Urothelium cell line (cell line): ENCODE measurements around the gene ZDHHC14.
A peak's percentile ranks its signal among the peaks of the same experiment; 100 is the strongest.

ENCODE experiments used
- DNase-seq: peaks from one replicate; pipeline ENCODE4 v3.0.0; 2011; ENCODE audit warnings: low spot score, mixed read lengths
- FAIRE-seq: peaks from 2 replicates; lab custom pipeline; 2011; peaks lifted over from hg19 to GRCh38; lab: Jason Lieb, UNC

ZDHHC14 gene

GRCh38 chr6:157651731-157652490, 270.9 kb downstream of the ZDHHC14 start:
- DNase-seq: no peak
- no peak for FAIRE-seq

- no peak for FAIRE-seq
- DNase-seq: no peak
These were observed 271.8 kb downstream of the ZDHHC14 start for GRCh38 chr6:157652601-157653363.

DNA sequence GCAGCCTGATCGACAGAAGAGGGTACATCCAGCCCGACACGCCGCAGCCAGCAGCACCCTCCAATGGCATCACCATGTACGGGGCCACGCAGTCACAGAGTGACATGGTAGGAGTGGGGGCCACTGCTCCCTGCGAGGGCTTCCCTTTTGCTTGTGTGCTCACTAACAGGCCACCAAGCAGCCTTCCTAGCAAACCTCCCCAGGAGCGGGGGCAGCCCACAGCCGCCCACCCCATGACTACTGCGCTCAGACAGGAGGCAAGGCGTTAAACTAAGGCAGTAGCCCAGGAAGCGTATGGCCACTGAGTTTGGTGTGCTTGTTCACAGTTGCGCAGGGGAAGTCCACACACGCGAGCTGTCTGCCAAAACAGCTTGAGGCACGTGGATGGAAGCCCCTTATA, 272.5 kb downstream of the ZDHHC14 start:
- DNase-seq (no peak), FAIRE-seq (no peak)

DNA sequence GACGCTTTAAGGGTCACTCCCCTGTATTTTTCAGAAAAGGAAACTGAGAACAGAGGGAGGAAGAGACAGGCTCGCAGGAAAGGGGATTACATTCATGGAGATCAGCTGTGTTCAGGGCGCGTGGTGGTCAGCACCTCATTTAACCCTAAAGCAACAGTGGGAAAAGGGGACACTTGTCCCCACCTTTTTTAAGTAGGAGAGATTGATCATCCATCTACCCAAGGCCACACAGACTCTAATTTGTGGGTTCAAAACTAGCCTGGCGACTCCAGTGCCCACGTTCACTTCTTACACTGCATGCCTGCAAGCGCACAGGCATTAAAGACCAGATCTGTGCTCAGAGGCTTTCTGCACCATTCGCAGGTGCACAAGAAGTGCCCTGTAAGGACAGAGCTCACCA, 274.1 kb downstream of the ZDHHC14 start:
- DNase-seq (no peak), FAIRE-seq (no peak)

DNA sequence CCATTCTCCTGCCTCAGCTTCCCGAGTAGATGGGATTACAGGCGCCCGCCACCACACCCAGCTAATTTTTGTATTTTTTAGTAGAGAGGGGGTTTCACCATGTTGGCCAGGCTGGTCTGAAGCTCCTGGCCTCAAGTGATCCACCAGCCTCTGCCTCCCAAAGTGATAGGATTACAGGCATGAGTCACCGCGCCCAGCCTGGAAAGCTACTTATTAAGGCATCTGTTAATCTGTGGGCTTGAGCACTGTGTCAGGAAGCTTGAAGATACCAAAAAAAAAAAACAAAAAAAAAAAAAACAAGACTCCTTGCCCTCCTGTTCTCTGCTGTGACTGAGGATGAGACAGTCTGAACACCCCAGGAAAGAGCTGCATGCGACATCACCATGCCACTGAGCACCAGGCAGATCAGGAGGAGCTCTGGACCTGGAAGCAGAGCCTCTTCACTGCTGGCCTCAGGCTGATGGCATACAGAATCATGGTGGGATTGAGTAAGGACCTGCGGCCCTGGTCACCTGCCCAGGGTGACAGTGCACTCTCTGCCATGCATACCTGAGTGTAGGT, 275.5 kb downstream of the ZDHHC14 start:
- no peak for FAIRE-seq
- DNase-seq: no peak

GRCh38 chr6:157657754-157658153, 276.8 kb downstream of the ZDHHC14 start:
- no peak for DNase-seq
- FAIRE-seq: no peak

GRCh38 chr6:157658301-157658700, 277.3 kb downstream of the ZDHHC14 start:
- DNase-seq: no peak
- no peak for FAIRE-seq

- no peak for DNase-seq
- no peak for FAIRE-seq
These were observed 278.7 kb downstream of the ZDHHC14 start for GRCh38 chr6:157659536-157660271.

DNA sequence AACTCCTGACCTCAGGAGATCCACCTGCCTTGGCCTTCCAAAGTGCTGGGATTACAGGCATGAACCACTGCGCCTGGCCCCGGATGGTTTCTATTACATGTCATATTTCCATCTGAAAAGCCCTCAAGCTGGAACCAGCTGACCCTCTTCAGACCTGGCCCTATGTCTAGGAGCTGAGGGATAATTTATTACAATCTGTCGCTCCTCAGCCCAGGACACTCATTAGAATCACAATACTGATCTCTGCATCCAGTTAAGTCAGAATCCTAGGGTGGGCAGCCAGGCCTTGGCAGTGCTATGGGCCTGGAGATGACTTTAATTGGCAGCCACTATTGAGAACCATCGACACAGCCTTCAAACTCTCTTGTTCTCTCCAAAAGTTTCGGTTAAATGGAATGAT, 279.4 kb downstream of the ZDHHC14 start:
- DNase-seq (no peak), FAIRE-seq (no peak)

- FAIRE-seq (no peak), DNase-seq (no peak)
These were observed 280.7 kb downstream of the ZDHHC14 start for GRCh38 chr6:157661652-157662051.

DNA sequence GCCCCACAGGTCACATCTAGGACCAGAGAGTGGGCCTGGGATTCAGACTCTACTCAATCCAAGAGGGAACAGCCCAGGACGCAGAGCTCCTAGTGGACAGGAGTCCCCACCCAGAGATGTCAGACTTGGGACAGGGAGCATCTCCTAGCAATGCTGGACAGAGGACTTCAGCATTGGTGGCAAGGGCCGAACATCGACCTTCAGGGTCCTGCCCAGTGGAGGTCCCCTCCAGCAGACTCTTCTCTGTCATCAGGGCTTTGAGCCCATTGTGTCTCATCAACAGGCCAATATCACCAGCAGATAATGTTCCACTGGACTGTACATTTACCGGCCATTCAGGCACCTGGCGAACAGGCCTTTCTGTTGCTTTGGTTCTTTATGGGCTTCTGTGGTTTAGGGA, 282.3 kb downstream of the ZDHHC14 start:
- DNase-seq (no peak), FAIRE-seq (no peak)

DNA sequence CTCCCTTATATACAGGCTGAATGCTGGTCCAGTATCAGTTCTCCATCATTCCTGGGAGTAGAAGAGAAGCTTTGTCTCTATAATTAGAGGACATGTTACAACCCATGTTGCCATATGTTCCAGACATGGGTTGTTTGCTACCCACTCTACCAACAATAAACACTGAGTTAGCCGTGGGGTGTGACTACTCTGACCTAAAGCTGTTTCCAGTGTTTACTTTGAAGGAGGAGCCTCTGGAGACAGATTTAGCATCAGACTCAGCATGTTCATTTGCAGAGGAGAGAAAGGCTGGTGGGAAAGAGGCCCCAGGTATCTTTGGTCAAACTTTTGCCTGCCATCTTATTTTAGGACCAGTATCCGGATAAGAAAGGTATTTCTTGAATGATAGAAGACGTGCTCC, 284.2 kb downstream of the ZDHHC14 start:
- DNase-seq (no peak), FAIRE-seq (no peak)

DNA sequence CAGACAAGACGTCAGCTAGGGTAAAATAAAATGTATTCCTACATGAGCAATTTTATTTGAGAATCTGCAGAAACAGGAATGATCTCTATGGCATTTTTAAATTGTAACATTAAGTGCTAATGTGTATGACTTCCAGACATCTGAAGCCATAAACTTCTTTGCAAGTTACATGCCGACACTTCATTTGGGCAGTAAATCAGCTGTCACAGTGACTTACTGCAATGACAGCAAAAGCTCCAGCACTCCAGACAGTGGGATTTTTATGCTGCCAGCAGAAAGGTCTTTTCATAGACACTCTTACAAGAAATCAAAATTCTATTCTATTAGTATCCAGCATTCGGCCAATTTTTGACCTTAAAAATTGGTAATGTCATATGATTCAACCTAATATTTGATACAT, 285.7 kb downstream of the ZDHHC14 start:
- DNase-seq (no peak), FAIRE-seq (no peak)

- DNase-seq (peak; percentile 76), FAIRE-seq (no peak)
These were observed 286.4 kb downstream of the ZDHHC14 start for GRCh38 chr6:157667211-157668008.

- no peak for FAIRE-seq
- DNase-seq: no peak
These were observed 287.0 kb downstream of the ZDHHC14 start for GRCh38 chr6:157668009-157668401.

DNA sequence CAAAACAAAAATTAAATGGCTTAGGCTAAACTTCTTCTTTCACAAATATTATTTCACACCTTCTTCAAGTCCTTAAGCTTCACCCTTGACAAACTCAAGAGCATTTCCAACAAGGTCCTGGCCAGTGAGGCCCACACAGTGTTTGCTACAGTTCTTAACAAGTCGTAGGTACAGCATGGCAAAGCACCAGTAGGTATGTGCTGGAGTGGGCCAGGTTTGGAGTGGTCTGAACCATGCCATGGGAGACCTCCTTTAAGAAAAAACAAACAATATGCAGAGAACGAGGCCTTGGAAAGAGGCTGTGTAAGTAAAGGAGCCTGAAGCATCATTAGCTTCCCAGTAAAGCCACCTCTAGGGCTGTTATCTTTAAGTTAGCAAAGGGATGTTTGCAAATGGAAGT, 287.7 kb downstream of the ZDHHC14 start:
- FAIRE-seq: no peak
- no peak for DNase-seq

- DNase-seq (no peak), FAIRE-seq (no peak)
These were observed 288.3 kb downstream of the ZDHHC14 start for GRCh38 chr6:157669323-157669722.

GRCh38 chr6:157669747-157670216, 288.8 kb downstream of the ZDHHC14 start:
- DNase-seq: peak; percentile 70
- FAIRE-seq: no peak

GRCh38 chr6:157670466-157671186, 289.6 kb downstream of the ZDHHC14 start:
- FAIRE-seq (no peak), DNase-seq (no peak)
